ENCODE results near the gene LINGO3.
A peak's percentile ranks its signal among the peaks of the same experiment; 100 is the strongest.

LINGO3 gene

DNA sequence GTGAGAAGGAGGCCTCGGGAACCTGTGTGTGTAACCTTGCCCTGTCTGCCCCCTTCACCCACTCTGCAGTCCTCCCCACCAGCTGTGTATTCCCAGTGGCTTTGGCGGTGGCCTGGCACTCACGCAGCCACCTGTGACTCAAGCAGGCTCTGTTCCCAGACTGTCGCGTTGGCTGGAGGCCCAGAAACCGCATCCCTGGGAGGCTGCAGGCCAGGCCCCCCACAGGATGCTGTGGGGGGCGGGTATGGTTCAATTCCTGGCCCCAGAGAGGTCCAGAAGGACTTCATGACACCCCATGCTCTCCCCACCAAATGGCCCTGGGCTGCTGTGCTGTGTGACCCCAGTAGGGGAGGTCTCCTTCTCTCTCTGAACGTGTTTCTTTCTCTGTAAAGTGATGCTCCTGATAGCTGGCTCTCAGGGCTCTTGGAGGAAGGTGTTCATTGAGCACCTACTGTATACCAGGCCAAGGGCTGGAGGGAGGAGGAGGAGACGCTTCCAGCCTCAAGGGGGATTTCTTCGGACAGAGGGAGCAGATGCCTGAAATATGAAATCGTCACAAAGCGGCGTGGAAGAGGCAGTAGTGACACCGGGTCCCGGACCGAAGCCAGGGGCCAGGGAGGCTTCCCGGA, 1.9 kb upstream of the LINGO3 start:
- H3K4me1 ChIP-seq (ENCODE audit: insufficient read depth, low read length): no peaks in the 10 kb centered on the region
- no peak overlapping the region for H3K4me3 ChIP-seq (ENCODE audit: low read depth in 1 of 2, low read length in 2 of 2)
- no peak overlapping the region for H3K9ac ChIP-seq (ENCODE audit: low read length)
- H3K27ac ChIP-seq (ENCODE audit: low read depth, low read length): no peak overlapping the region
- peaks cover 18 to 64% of the 10 kb centered on the region in 2 donors for H3K27me3 ChIP-seq (ENCODE audit: control insufficient read depth in 1 of 2, insufficient read depth in 2 of 2, low read length in 2 of 2)
- H3K36me3 ChIP-seq (ENCODE audit: insufficient read depth, low read length): no peaks in the 10 kb centered on the region
- H3K9me3 ChIP-seq (ENCODE audit: low read length): no peaks in the 10 kb centered on the region

DNA sequence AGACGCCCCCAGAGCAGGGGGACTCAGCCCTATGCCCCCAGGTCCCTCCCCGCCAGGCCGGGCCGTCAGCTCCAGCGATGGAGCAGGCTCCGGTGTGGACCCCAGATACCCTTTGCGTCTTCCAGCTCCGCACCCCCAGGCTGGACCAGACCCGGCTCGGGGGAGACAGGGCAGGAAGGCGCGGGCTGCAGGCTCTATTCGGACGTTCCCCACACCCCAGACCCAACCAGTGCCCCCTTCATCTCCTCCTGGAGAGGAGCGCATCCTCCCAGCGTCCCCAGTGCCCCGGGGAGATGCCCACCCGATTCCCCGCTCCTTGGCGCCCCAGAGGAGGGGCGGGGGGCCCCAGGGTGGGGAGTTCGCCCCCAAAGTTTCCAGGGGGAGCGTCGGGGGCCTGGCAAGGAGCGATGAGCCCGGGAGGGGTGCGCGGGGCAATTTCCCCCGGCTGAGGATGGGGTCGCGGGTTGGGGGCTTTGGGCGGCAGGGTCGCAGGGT, 389 bp downstream of the LINGO3 start:
- peaks cover 14 to 74% of the 10 kb centered on the region in 2 donors for H3K27me3 ChIP-seq (ENCODE audit: control insufficient read depth in 1 of 2, insufficient read depth in 2 of 2, low read length in 2 of 2)
- no peaks in the 10 kb centered on the region for H3K36me3 ChIP-seq (ENCODE audit: insufficient read depth, low read length)
- H3K9me3 ChIP-seq (ENCODE audit: low read length): no peaks in the 10 kb centered on the region
- H3K4me1 ChIP-seq (ENCODE audit: insufficient read depth, low read length): no peaks in the 10 kb centered on the region
- H3K4me3 ChIP-seq (ENCODE audit: low read depth in 1 of 2, low read length in 2 of 2): no peak overlapping the region
- H3K27ac ChIP-seq (ENCODE audit: low read depth, low read length): no peak overlapping the region
- no peak overlapping the region for H3K9ac ChIP-seq (ENCODE audit: low read length)

- H3K4me1 ChIP-seq (ENCODE audit: insufficient read depth, low read length): no peaks in the 10 kb centered on the region
- no peak overlapping the region for H3K9ac ChIP-seq (ENCODE audit: low read length)
- H3K27ac ChIP-seq (ENCODE audit: low read depth, low read length): no peak overlapping the region
- no peaks in the 10 kb centered on the region for H3K9me3 ChIP-seq (ENCODE audit: low read length)
- peaks cover 8 to 75% of the 10 kb centered on the region in 2 donors for H3K27me3 ChIP-seq (ENCODE audit: control insufficient read depth in 1 of 2, insufficient read depth in 2 of 2, low read length in 2 of 2)
- no peaks in the 10 kb centered on the region for H3K36me3 ChIP-seq (ENCODE audit: insufficient read depth, low read length)
- H3K4me3 ChIP-seq (ENCODE audit: low read depth in 1 of 2, low read length in 2 of 2): no peak overlapping the region
Measured at GRCh38 chr19:2306971-2307370, 983 bp downstream of the LINGO3 start.

- H3K9ac ChIP-seq (ENCODE audit: low read length): no peak overlapping the region
- peaks cover 8 to 76% of the 10 kb centered on the region in 2 donors for H3K27me3 ChIP-seq (ENCODE audit: control insufficient read depth in 1 of 2, insufficient read depth in 2 of 2, low read length in 2 of 2)
- H3K9me3 ChIP-seq (ENCODE audit: low read length): no peaks in the 10 kb centered on the region
- H3K4me3 ChIP-seq (ENCODE audit: low read depth in 1 of 2, low read length in 2 of 2): no peak overlapping the region
- H3K36me3 ChIP-seq (ENCODE audit: insufficient read depth, low read length): no peaks in the 10 kb centered on the region
- H3K27ac ChIP-seq (ENCODE audit: low read depth, low read length): no peak overlapping the region
- no peaks in the 10 kb centered on the region for H3K4me1 ChIP-seq (ENCODE audit: insufficient read depth, low read length)
Measured at GRCh38 chr19:2306281-2306806, 1.6 kb downstream of the LINGO3 start.

DNA sequence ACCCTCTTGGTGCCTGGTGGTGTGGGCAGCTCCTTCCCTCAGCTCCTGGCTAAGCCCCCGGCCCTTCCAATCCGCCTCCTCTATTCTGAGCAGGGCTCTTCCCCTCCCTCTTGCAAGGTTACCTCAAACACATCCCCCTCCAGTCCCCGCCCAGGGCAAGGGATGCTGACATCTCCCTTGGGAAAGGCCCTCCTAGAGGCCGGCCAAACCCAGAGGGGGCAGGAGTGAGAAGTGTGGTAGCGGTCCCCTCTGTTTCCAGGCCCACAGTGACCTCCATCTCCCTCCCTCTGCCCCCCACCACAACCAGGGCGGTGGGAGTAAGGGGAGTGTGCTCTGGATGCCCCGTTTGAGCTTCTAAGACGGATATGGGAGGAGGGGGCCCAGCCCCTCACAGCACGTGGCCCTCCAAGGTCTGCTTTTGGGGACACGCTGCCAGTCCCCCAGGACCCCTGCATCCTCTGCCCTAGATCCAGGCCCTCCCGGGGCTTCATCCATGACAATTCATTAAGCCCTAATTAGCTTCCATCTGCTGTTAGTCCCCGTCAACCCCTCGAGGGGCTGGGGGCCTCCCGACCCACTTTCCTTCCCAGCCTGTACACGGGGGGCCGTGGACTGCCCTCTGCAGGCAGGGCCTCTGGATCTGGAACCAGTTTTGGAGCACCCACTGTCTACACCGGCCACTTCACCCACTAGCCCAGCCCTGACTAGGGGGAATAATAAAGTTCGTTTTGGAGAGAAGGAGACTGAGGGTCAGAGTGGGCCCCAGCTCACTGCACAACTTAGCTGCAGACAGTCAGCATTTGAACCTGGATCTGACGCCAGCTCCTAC, 2.3 kb downstream of the LINGO3 start:
- H3K4me3 ChIP-seq (ENCODE audit: low read depth in 1 of 2, low read length in 2 of 2): no peak overlapping the region
- no peaks in the 10 kb centered on the region for H3K4me1 ChIP-seq (ENCODE audit: insufficient read depth, low read length)
- peaks cover 8 to 82% of the 10 kb centered on the region in 2 donors for H3K27me3 ChIP-seq (ENCODE audit: control insufficient read depth in 1 of 2, insufficient read depth in 2 of 2, low read length in 2 of 2)
- H3K36me3 ChIP-seq (ENCODE audit: insufficient read depth, low read length): no peaks in the 10 kb centered on the region
- no peak overlapping the region for H3K27ac ChIP-seq (ENCODE audit: low read depth, low read length)
- H3K9ac ChIP-seq (ENCODE audit: low read length): no peak overlapping the region
- H3K9me3 ChIP-seq (ENCODE audit: low read length): no peaks in the 10 kb centered on the region

DNA sequence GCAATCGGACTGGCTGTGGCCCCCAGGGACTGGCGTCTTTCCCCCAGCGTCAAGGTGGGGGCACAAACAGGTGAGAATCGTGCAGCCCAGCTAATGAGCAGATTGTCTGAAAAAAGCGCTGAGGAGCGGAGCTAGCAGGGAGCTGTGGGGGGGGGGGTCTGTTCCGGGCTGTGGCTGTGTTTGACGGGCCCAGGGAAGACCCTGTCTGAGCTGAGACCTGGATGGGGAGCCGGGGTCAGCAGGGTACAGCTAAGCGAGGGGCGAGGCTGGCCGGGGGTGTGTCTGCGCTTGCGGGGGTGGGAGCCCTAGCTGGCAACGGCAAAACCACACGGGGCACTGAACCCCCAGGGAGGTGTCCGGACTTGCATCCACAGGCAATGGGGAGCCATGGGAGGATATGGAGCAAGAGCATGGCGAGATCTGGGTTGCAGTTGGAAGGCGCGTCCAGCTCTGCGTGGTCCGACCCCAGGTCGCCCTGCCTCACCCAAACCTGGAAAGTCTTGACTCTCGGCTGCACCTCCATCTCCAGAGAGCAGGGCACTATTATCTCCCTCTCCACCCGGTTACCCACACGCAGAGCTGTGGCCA, 4.6 kb downstream of the LINGO3 start:
- H3K9ac ChIP-seq (ENCODE audit: low read length): no peak overlapping the region
- no peak overlapping the region for H3K4me3 ChIP-seq (ENCODE audit: low read depth in 1 of 2, low read length in 2 of 2)
- H3K4me1 ChIP-seq (ENCODE audit: insufficient read depth, low read length): no peaks in the 10 kb centered on the region
- H3K27me3 ChIP-seq (ENCODE audit: control insufficient read depth in 1 of 2, insufficient read depth in 2 of 2, low read length in 2 of 2): peaks cover 5 to 58% of the 10 kb centered on the region in 2 donors
- no peaks in the 10 kb centered on the region for H3K9me3 ChIP-seq (ENCODE audit: low read length)
- H3K36me3 ChIP-seq (ENCODE audit: insufficient read depth, low read length): no peaks in the 10 kb centered on the region
- no peak overlapping the region for H3K27ac ChIP-seq (ENCODE audit: low read depth, low read length)

- Histone ChIP-seq H3K27me3 (ENCODE audit: control insufficient read depth in 1 of 2, insufficient read depth in 2 of 2, low read length in 2 of 2) (peaks cover 4 to 53% of the 10 kb centered on the region in 2 donors), H3K9ac (ENCODE audit: low read length) (no peak overlapping the region), H3K9me3 (ENCODE audit: low read length) (no peaks in the 10 kb centered on the region), H3K27ac (ENCODE audit: low read depth, low read length) (no peak overlapping the region), H3K36me3 (ENCODE audit: insufficient read depth, low read length) (no peaks in the 10 kb centered on the region), H3K4me3 (ENCODE audit: low read depth in 1 of 2, low read length in 2 of 2) (no peak overlapping the region), H3K4me1 (ENCODE audit: insufficient read depth, low read length) (no peaks in the 10 kb centered on the region)
Measured at GRCh38 chr19:2302319-2303210, 5.4 kb downstream of the LINGO3 start.

DNA sequence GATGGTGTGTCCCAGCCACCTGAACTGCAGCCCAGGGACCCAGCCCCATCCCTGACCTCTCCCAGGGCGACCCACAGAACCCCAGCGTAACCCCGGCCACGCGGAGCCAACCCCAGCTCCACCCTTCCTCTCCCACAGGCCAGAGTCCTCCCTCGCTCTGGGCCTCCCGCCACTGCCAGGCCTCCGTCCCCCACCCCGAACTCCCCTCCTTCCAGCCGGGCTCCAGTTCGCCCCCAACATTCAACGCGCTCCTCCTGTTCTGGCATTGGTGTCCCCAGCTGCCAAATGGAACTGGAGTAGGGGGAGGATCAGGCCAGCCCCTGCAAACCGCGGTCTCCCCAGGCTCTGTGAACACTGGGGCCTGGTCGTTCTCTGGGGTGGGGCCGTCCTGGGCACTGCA, 7.4 kb downstream of the LINGO3 start:
- H3K9me3 ChIP-seq (ENCODE audit: low read length): no peaks in the 10 kb centered on the region
- H3K27ac ChIP-seq (ENCODE audit: low read depth, low read length): no peak overlapping the region
- no peaks in the 10 kb centered on the region for H3K36me3 ChIP-seq (ENCODE audit: insufficient read depth, low read length)
- peaks cover 4 to 33% of the 10 kb centered on the region in 2 donors for H3K27me3 ChIP-seq (ENCODE audit: control insufficient read depth in 1 of 2, insufficient read depth in 2 of 2, low read length in 2 of 2)
- H3K4me3 ChIP-seq (ENCODE audit: low read depth in 1 of 2, low read length in 2 of 2): no peak overlapping the region
- no peak overlapping the region for H3K9ac ChIP-seq (ENCODE audit: low read length)
- H3K4me1 ChIP-seq (ENCODE audit: insufficient read depth, low read length): peaks cover 2% of the 10 kb centered on the region

DNA sequence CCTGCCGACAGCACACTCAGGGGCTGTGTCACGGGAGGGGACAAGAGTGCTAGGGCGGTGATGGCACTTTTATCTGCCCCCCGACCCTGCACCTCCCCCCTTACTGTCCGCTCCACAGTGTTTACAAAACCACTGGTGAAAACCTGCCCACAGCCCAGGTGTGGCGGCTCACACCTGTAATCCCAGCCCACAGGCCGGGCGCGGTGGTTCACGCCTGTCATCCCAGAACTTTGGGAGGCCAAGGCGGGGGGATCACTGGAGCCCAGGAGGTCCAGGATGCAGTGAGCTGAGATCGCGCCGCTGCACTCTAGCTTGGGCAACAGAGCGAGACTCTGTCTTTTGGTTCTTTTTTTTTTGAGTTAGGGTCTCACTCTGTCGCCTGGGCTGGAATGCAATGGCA, 11.8 kb downstream of the LINGO3 start:
- H3K36me3 ChIP-seq (ENCODE audit: insufficient read depth, low read length): no peaks in the 10 kb centered on the region
- H3K4me3 ChIP-seq (ENCODE audit: low read depth in 1 of 2, low read length in 2 of 2): no peak overlapping the region
- no peak overlapping the region for H3K9ac ChIP-seq (ENCODE audit: low read length)
- no peaks in the 10 kb centered on the region for H3K9me3 ChIP-seq (ENCODE audit: low read length)
- no peak overlapping the region for H3K27ac ChIP-seq (ENCODE audit: low read depth, low read length)
- peaks cover 19% of the 10 kb centered on the region for H3K4me1 ChIP-seq (ENCODE audit: insufficient read depth, low read length)
- H3K27me3 ChIP-seq (ENCODE audit: control insufficient read depth in 1 of 2, insufficient read depth in 2 of 2, low read length in 2 of 2): peaks cover 0 to 15% of the 10 kb centered on the region in 2 donors

- peak overlapping the region in 1 of 2 donors; percentile 32 for H3K4me3 ChIP-seq (ENCODE audit: low read depth in 1 of 2, low read length in 2 of 2)
- no peaks in the 10 kb centered on the region for H3K36me3 ChIP-seq (ENCODE audit: insufficient read depth, low read length)
- H3K9ac ChIP-seq (ENCODE audit: low read length): peak overlapping the region; percentile 49
- H3K9me3 ChIP-seq (ENCODE audit: low read length): no peaks in the 10 kb centered on the region
- H3K4me1 ChIP-seq (ENCODE audit: insufficient read depth, low read length): peaks cover 31% of the 10 kb centered on the region
- peak overlapping the region; percentile 27 for H3K27ac ChIP-seq (ENCODE audit: low read depth, low read length)
- peaks cover 0 to 25% of the 10 kb centered on the region in 2 donors for H3K27me3 ChIP-seq (ENCODE audit: control insufficient read depth in 1 of 2, insufficient read depth in 2 of 2, low read length in 2 of 2)
Measured at GRCh38 chr19:2294687-2295335, 13.1 kb downstream of the LINGO3 start.
